Peyer's patch (tissue), 4 donors: ENCODE results near the gene TMED1. TPM values are rescaled to one million over a fixed set of nuclear protein-coding genes. Genes with fewer than 3 reads are reported as not detected.
A peak's percentile ranks its signal among the peaks of the same experiment; 100 is the strongest.
"Not testable (repeated sequence)": the region's sequence is repeated elsewhere in the genome, so short reads cannot be mapped to it uniquely, and the experiment has no call there.

Experiments
- DNase-seq, 3 donors: peaks; one replicate each; pipeline ENCODE4 v3.0.0-alpha.2; 2017 to 2019
- H3K27ac ChIP-seq, 4 donors: fragments of 200-600 bp; sonication (generic); one replicate each; pipeline ENCODE4 v1.5.1; 2016 to 2019
- H3K27me3 ChIP-seq, 2 donors: fragments of 200-600 bp; sonication (generic); one replicate each; pipeline ENCODE4 v1.5.1; 2019
- H3K36me3 ChIP-seq, 3 donors: fragments of 200-600 bp; sonication (generic); one replicate each; pipeline ENCODE4 v1.5.1; 2016 to 2019
- H3K4me1 ChIP-seq, 4 donors: fragments of 200-600 bp; sonication (generic); one replicate each; pipeline ENCODE4 v1.5.1; 2016 to 2019
- H3K4me3 ChIP-seq, 4 donors: fragments of 200-600 bp; sonication (generic); 1 replicate in 3 of 4; 2 replicates in 1 of 4; pipeline ENCODE4 v1.5.1; 2016 to 2019; ENCODE audit warnings: mild to moderate bottlenecking in 1 of 4
- H3K9me3 ChIP-seq, 4 donors: fragments of 200-600 bp; sonication (generic); one replicate each; pipeline ENCODE4 v1.5.1; 2016 to 2019; ENCODE audit warnings: mild to moderate bottlenecking in 1 of 4
- POLR2A ChIP-seq, 2 donors: fragments of 450-650 bp; IDR thresholded peaks; one replicate each; pipeline ENCODE4 v1.5.1; 2017; ENCODE audit warnings: antibody characterized with exemption in 2 of 2, mild to moderate bottlenecking in 2 of 2, moderate library complexity in 2 of 2
- total RNA-seq, 4 donors: library from RNA; depleted of rRNA; stranded (reverse); fragments of >200 nt; gene quantifications; one replicate each; pipeline ENCODE4 v1.1.0, GENCODE V29; 2016
- TF ChIP-seq, protein P1 (sequence below), 6 experiments: fragments of 450-650 bp in 4 of 6; fragments of 200-600 bp in 2 of 6; sonication (generic) in 1 of 6; IDR thresholded peaks; one replicate each; pipeline ENCODE4 v1.5.1; 2017 to 2019; ENCODE audit warnings: antibody characterized with exemption in 6 of 6, mild to moderate bottlenecking in 3 of 6, moderate library complexity in 1 of 6

The TMED1 gene
- total RNA-seq, 4 donors from 2014 or later: 11.6 to 18.4 (median 16.0) TPM

DNA sequence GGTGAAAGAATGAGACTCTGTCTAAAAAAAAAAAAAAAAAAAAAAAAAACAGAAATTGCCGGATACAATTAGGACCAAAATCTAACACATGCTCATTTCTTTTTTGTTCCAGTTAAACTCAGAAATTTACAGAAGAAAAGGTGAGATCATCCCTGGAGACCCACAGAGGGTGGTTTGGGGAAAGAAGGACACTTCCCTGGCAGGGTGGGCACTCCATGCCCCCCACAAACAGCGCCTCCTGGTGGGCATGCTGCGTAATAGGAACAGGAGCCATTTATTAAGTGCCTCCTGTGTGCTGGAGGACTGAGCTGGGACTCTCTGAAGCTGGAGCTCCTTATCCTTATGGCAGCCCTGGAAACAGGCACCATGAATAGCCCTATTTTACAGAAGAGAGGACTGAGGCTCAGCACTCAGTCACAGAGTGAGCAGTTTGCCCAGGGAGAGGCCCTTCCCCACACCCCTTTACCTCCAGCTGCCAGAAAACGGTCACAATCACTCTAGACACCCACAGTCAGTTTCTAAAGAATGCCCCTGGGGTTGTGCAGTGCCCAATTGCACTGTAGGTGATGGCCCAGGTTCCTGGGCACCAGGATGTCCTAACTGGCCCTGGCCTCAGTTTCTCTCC lies 22.3 kb upstream of the TMED1 start:
- H3K27ac ChIP-seq: no peak overlapping the region
- H3K27me3 ChIP-seq: no peaks in the 10 kb centered on the region
- no peaks in the 10 kb centered on the region for H3K4me1 ChIP-seq
- no peaks in the 10 kb centered on the region for H3K36me3 ChIP-seq
- no peak for DNase-seq
- no peaks in the 10 kb centered on the region for H3K9me3 ChIP-seq
- TF ChIP-seq POLR2A (IDR thresholded peaks at IDR 0.05): no peak
- TF ChIP-seq, protein P1, sequence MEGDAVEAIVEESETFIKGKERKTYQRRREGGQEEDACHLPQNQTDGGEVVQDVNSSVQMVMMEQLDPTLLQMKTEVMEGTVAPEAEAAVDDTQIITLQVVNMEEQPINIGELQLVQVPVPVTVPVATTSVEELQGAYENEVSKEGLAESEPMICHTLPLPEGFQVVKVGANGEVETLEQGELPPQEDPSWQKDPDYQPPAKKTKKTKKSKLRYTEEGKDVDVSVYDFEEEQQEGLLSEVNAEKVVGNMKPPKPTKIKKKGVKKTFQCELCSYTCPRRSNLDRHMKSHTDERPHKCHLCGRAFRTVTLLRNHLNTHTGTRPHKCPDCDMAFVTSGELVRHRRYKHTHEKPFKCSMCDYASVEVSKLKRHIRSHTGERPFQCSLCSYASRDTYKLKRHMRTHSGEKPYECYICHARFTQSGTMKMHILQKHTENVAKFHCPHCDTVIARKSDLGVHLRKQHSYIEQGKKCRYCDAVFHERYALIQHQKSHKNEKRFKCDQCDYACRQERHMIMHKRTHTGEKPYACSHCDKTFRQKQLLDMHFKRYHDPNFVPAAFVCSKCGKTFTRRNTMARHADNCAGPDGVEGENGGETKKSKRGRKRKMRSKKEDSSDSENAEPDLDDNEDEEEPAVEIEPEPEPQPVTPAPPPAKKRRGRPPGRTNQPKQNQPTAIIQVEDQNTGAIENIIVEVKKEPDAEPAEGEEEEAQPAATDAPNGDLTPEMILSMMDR (IDR thresholded peaks at IDR 0.05): peak; percentile 25 to 49 (median 44)
- H3K4me3 ChIP-seq: no peak overlapping the region

DNA sequence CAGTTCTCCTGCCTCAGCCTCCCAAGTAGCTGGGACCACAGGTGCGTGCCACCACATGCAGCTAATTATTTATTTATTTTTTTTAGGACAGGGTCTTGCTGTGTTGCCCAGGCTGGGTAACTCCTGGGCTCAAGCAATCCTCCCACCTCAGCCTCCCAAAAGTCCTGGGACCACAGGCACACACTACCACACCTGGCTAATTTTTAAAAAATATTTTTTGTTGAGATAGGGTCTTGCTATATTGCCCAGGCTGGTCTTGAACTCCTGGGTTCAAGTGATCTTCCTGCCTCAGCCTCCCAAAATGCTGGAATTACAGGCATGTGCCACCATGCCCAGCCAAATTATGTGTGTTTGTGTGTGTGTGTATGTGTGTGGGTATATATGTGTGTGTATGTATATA lies 20.9 kb upstream of the TMED1 start:
- DNase-seq, H3K9me3 ChIP-seq, H3K4me1 ChIP-seq, H3K27ac ChIP-seq, H3K4me3 ChIP-seq, H3K27me3 ChIP-seq, H3K36me3 ChIP-seq: not testable (repeated sequence)

DNA sequence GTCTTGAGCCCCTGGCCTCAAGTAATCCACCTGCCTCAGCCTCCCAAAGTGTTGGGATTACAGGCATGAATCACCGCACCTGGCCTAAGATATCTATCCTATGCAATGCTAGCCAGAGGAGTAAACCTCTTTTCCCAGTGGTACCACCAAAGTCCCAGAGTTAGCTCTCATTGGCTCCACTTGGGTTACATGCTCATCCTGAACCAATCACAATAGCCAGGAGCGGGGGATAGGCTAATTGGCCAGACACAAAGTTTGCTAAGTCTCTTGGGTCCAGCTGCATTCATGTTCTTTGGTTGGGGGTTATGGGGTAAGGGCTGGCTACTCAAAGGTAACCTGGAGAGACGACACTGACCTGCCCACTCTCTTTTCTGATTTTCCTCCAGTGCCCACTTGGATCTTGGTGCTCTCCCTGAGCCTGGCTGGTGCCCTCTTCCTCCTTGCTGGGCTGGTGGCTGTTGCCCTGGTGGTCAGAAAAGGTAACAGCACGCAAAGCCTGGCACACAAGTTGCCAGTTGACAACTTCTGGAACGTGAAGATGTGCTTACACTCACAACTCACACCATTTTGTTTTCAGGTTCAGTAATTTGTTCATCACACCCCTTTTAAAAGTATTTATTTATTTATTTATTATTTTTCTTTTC lies 20.0 kb upstream of the TMED1 start:
- TF ChIP-seq POLR2A (IDR thresholded peaks at IDR 0.05): no peak
- TF ChIP-seq, protein P1 (IDR thresholded peaks at IDR 0.05): peak in 5 of 6 experiments; percentile 24 to 50 (median 42)
- no peak overlapping the region for H3K4me3 ChIP-seq
- no peaks in the 10 kb centered on the region for H3K9me3 ChIP-seq
- H3K4me1 ChIP-seq: no peaks in the 10 kb centered on the region
- no peaks in the 10 kb centered on the region for H3K27me3 ChIP-seq
- no peak overlapping the region for H3K27ac ChIP-seq
- H3K36me3 ChIP-seq: no peaks in the 10 kb centered on the region
- DNase-seq: no peak

DNA sequence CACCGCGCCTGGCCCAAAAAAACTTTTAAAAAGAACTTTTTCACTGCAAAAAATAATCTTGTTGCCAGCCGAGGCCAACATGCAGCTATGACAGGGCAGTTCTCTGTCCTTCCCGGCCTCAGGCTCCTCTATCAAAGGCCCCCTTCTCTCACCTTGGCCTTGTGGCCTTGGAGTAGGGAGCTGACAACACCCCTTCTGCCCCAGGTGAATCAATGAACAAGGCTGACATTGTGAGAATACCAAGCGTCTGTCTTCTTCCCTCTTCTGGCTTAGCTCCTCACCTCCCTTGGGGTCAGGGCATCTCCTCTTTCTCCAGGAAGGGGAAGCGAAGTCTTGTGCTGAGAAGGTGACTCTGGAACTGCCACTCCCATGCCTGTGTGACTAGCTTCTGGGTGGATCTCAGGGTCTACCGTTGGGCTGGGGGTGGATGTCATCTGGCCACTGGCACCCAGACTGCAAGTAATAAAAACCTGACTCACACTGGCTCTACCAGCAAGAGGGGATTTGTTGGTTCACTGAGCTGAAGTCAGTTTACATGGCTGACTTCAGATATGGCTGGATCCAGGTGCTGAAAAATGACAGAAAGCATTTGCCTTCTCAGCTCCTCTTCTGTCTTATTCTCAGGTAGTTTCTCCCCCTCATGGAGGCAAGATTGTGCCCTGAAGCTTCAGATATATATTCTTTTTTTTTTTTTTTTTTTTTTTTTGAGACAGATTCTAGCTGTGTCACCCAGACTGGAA lies 18.5 kb upstream of the TMED1 start:
- no peaks in the 10 kb centered on the region for H3K4me1 ChIP-seq

DNA sequence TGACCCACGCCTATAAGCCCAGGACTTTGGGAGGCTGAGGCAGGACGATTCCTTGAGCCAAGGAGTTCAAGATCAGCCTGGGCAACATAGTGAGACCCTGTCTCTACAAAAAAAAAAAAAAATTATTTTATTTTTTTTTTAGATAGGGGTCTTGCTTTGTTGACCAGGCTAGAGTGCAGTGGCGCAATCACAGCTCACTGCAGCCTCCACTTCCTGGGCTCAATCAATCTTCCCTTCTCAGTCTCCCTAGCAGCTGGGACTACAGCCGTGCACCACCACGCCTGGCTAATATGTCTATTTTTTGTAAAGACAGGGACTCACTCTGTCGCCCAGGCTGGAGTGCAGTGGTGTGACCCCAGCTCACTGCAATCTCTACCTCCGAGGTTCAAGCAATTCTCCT lies 16.9 kb upstream of the TMED1 start:
- TF ChIP-seq POLR2A (IDR thresholded peaks at IDR 0.05): no peak
- TF ChIP-seq, protein P1 (IDR thresholded peaks at IDR 0.05): no peak
- H3K4me3 ChIP-seq: no peak overlapping the region
- H3K36me3 ChIP-seq: no peaks in the 10 kb centered on the region
- no peak overlapping the region for H3K27ac ChIP-seq
- no peak for DNase-seq
- no peaks in the 10 kb centered on the region for H3K27me3 ChIP-seq
- H3K4me1 ChIP-seq: no peaks in the 10 kb centered on the region
- no peaks in the 10 kb centered on the region for H3K9me3 ChIP-seq

More for the DNA sequence above, 18.5 kb upstream of the TMED1 start:
- Histone ChIP-seq H3K36me3 (no peaks in the 10 kb centered on the region), H3K9me3 (no peaks in the 10 kb centered on the region), H3K4me3 (no peak overlapping the region), H3K27ac (no peak overlapping the region), H3K27me3 (no peaks in the 10 kb centered on the region)
- no peak for DNase-seq
- TF ChIP-seq, protein P1 (IDR thresholded peaks at IDR 0.05): no peak
- TF ChIP-seq POLR2A (IDR thresholded peaks at IDR 0.05): no peak
